ENCODE measurements around the gene ABL1. TPM values are rescaled to one million over a fixed set of nuclear protein-coding genes. Genes with fewer than 3 reads are reported as not detected.

Gene ABL1
- total RNA-seq, 2 experiments from 2014 or later, result 30.2 to 33.0 TPM

- no peak for TF ChIP-seq CTCF (IDR thresholded peaks at IDR 0.05)
- POLR2A ChIA-PET, result no interaction called here
- DNase-seq, result no peak
- H3K27ac Mint-ChIP-seq, result no peak overlapping the region
- CTCF ChIA-PET, result interaction anchor here (1.0 to 3.9 kb wide), 3 partner anchors 172 to 174 kb away, joined by 3 to 20 read pairs (median 4); no protein-coding TSS in a partner anchor
- peaks cover 16% of the 10 kb centered on the region for H3K36me3 Mint-ChIP-seq (ENCODE audit: low read depth)
- no peaks in the 10 kb centered on the region for H3K27me3 Mint-ChIP-seq
- intact Hi-C loops (cut with micrococcal nuclease), result no loop called here
- no peaks in the 10 kb centered on the region for H3K4me1 Mint-ChIP-seq (ENCODE audit: low read depth)
- no peak for ATAC-seq
- no peak overlapping the region for H3K4me3 Mint-ChIP-seq
- no peaks in the 10 kb centered on the region for H3K9me3 Mint-ChIP-seq
Measured at GRCh38 chr9:130872508-130872907, 37.5 kb downstream of the ABL1 start.

GRCh38 chr9:130872912-130873503, 38.0 kb downstream of the ABL1 start:
- H3K36me3 Mint-ChIP-seq (ENCODE audit: low read depth), result peaks cover 16% of the 10 kb centered on the region
- intact Hi-C loops (cut with micrococcal nuclease), result no loop called here
- POLR2A ChIA-PET, result no interaction called here

GRCh38 chr9:130873966-130874365, 38.9 kb downstream of the ABL1 start:
- Mint-ChIP-seq H3K27me3 (no peaks in the 10 kb centered on the region), H3K4me1 (ENCODE audit: low read depth) (no peaks in the 10 kb centered on the region), H3K36me3 (ENCODE audit: low read depth) (peaks cover 14% of the 10 kb centered on the region), H3K4me3 (no peak overlapping the region), H3K27ac (no peak overlapping the region), H3K9me3 (no peaks in the 10 kb centered on the region)
- ATAC-seq (no peak), DNase-seq (no peak)
- intact Hi-C loops (cut with micrococcal nuclease), result no loop called here
- CTCF ChIA-PET, result no interaction called here
- TF ChIP-seq CTCF (IDR thresholded peaks at IDR 0.05), result no peak
- POLR2A ChIA-PET, result no interaction called here

More at GRCh38 chr9:130872912-130873503, 38.0 kb downstream of the ABL1 start:
- ATAC-seq (no peak), DNase-seq (no peak)
- Mint-ChIP-seq H3K27ac (no peak overlapping the region), H3K9me3 (no peaks in the 10 kb centered on the region), H3K27me3 (no peaks in the 10 kb centered on the region), H3K4me3 (no peak overlapping the region), H3K4me1 (ENCODE audit: low read depth) (no peaks in the 10 kb centered on the region)
- CTCF ChIA-PET, result no interaction called here
- no peak for TF ChIP-seq CTCF (IDR thresholded peaks at IDR 0.05)

- peaks cover 19% of the 10 kb centered on the region for H3K36me3 Mint-ChIP-seq (ENCODE audit: low read depth)
- ATAC-seq (no peak), DNase-seq (no peak)
- H3K4me1 Mint-ChIP-seq (ENCODE audit: low read depth), result no peaks in the 10 kb centered on the region
- no peaks in the 10 kb centered on the region for H3K9me3 Mint-ChIP-seq
- no peak overlapping the region for H3K4me3 Mint-ChIP-seq
- no peaks in the 10 kb centered on the region for H3K27me3 Mint-ChIP-seq
- intact Hi-C loops (cut with micrococcal nuclease), result no loop called here
- ChIA-PET CTCF (no interaction called here), POLR2A (no interaction called here)
- TF ChIP-seq CTCF (IDR thresholded peaks at IDR 0.05), result no peak
- no peak overlapping the region for H3K27ac Mint-ChIP-seq
Measured at GRCh38 chr9:130874783-130875182, 39.7 kb downstream of the ABL1 start.

GRCh38 chr9:130877300-130877699, 42.2 kb downstream of the ABL1 start:
- ChIA-PET CTCF (no interaction called here), POLR2A (no interaction called here)
- ATAC-seq (no peak), DNase-seq (no peak)
- TF ChIP-seq CTCF (IDR thresholded peaks at IDR 0.05), result no peak
- H3K27me3 Mint-ChIP-seq, result no peaks in the 10 kb centered on the region
- H3K4me1 Mint-ChIP-seq (ENCODE audit: low read depth), result no peaks in the 10 kb centered on the region
- H3K9me3 Mint-ChIP-seq, result no peaks in the 10 kb centered on the region
- H3K27ac Mint-ChIP-seq, result no peak overlapping the region
- peaks cover 23% of the 10 kb centered on the region for H3K36me3 Mint-ChIP-seq (ENCODE audit: low read depth)
- H3K4me3 Mint-ChIP-seq, result no peak overlapping the region
- intact Hi-C loops (cut with micrococcal nuclease), result no loop called here

All from activated CD8-positive, alpha-beta T cell treated with anti-CD3 and anti-CD28 coated beads for 36 hours (primary cell).